Activated T-cell treated with anti-CD3 and anti-CD28 coated beads for 24 hours (primary cell): Measurements from ENCODE around the gene TECTB.

Source experiments
- DNase-seq: peaks from one replicate; pipeline ENCODE4 v3.0.0-alpha.2; 2020; ENCODE audit warnings: low read depth

TECTB gene

DNA sequence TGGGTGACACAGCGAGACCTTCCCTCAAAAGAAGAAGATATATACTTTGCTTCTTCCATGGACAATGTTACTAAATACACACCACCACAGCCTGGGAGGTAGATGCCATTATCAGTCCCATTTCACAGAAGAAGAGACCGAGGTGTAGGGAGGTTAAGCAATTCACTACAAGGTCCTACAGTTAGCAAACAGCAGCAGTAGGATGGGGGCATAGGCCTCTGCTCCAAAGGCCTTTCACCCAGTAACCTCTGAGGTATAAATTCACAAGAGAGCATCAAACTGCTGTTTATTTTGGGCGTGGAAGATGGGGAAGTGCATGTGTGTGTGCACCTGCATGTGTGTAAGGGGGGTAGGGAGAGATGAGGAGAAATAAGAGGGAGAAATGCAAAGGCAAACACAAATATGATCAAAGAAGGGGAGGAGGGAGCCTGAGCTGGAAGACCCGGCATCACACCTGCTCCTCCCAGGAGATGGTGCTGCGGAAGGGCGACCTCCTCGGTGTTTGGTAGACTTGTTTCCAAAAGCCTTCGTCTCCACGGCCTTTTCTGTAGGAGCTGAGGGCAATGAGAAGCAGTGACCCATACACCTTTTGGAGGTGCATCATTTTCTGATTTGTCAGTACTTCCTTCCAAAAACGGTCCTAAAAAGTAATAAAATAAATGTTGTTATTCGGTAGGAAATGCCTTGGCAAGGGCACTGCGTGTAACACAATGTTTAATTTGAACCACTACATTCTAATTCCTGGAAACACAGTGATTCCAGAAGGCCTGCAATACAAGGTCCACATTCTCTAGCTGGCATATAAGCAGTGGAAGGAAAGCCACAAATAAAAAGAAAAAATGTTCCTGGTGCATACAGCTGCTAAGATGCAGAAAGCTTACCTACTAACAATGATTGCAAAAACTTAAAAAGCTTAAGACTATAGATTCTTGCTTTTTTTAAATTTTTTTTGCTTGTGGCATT lies 64.8 kb downstream of the TECTB start:
- no peak for DNase-seq

DNA sequence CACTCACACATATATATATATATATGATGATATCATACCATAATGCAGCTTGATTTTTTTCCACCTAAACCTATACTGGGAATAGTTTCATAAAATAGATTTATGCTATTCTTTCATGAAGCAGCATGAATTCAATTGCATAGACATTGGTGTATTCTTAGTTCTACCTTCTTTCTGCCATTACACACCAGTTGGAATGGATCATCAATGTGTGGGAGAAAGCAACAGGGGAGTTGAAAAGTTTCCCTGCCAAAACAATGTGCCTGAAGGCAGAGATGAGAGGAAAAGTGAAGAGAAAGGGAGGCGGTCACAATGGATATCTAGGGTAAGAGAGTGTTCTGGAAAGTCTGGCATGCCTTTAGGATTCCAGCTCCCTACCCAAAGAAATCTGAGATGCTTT lies 65.6 kb downstream of the TECTB start:
- no peak for DNase-seq

- no peak for DNase-seq
These were observed 66.4 kb downstream of the TECTB start for GRCh38 chr10:112349521-112350085.

GRCh38 chr10:112351146-112351545 lies 67.9 kb downstream of the TECTB start:
- no peak for DNase-seq

GRCh38 chr10:112352044-112352443 lies 68.8 kb downstream of the TECTB start:
- no peak for DNase-seq

DNA sequence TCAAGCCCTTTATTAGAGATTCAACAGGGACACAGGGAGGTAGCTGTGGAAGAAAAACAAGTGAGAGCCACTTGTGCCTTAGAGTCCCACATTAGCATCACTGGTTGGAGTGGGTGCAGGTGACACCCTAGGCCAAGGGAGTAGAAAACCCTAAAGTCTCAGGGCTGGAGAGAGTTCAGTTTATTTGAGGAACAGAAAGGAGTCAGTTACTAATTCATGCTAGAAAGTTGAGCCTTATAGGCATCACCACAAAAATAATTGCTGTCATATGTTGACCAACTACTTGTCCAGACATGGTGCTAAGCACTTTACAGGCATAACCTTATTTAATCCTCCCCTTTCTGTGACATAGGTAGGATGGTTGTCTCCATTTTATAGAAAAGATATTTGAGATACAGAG lies 69.8 kb downstream of the TECTB start:
- no peak for DNase-seq
